Measurements from ENCODE around the gene ST8SIA1.

The ST8SIA1 gene

DNA sequence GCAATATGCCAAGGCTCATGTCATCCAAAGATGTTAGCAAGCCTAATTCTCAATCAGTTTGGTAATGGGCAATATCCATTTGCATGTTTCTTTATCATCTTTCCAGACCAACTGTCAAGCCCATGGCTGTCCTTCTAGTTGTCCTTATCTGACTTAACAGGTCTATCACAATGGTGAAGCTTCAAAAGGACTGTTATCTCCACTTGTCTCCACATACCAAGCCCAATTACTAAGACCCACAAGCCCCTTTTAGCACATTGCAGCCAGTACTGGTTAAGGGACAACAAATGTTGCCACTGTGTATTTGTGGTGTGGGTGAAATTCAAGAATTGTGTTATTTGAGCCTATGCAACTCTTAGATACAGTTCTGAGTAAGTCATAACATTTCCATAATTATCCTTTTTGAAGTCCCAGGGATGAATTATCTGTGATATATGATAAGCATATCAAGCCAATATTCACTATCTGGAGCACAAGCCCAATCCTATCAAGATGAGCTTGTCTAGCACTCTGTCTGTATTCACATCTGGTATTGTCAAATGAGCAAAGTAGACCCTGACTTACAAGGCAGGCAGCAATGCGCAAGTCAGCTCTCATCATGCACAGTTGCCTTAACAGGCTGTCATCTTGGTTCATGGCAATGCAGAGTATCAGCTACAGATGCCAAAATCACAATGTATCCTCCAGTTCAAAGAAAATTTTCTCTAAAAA is 19.3 kb upstream of the ST8SIA1 start:
- Histone ChIP-seq H3K36me3 (ENCODE audit: control insufficient read depth in 2 of 2, insufficient read depth in 1 of 2, low read length in 2 of 2) (no peaks in the 10 kb centered on the region), H3K4me3 (ENCODE audit: low read depth, low read length) (no peak overlapping the region), H3K9me3 (ENCODE audit: control insufficient read depth, insufficient read depth, low read depth, low read length) (no peaks in the 10 kb centered on the region), H3K27ac (ENCODE audit: extremely low read depth, low read depth, low read length) (no peak overlapping the region), H3K4me1 (ENCODE audit: control insufficient read depth, insufficient read depth, low read length) (no peaks in the 10 kb centered on the region)
- CTCF ChIA-PET, result no interaction called here
- TF ChIP-seq ZNF610 (tag by site-specific recombination; IDR thresholded peaks at IDR 0.05; ENCODE audit: borderline replicate concordance), result no peak
- TF ChIP-seq ZXDB (tag by site-specific recombination; IDR thresholded peaks at IDR 0.05), result no peak
- no peak for TF ChIP-seq CTCF (tag by site-specific recombination; IDR thresholded peaks at IDR 0.05)
- TF ChIP-seq GLIS1 (tag by site-specific recombination; IDR thresholded peaks at IDR 0.05), result no peak
- no peak for TF ChIP-seq KLF17 (tag by site-specific recombination; IDR thresholded peaks at IDR 0.05)
- no peak for TF ChIP-seq OVOL3 (tag by site-specific recombination; IDR thresholded peaks at IDR 0.05)
- TF ChIP-seq, protein P1, sequence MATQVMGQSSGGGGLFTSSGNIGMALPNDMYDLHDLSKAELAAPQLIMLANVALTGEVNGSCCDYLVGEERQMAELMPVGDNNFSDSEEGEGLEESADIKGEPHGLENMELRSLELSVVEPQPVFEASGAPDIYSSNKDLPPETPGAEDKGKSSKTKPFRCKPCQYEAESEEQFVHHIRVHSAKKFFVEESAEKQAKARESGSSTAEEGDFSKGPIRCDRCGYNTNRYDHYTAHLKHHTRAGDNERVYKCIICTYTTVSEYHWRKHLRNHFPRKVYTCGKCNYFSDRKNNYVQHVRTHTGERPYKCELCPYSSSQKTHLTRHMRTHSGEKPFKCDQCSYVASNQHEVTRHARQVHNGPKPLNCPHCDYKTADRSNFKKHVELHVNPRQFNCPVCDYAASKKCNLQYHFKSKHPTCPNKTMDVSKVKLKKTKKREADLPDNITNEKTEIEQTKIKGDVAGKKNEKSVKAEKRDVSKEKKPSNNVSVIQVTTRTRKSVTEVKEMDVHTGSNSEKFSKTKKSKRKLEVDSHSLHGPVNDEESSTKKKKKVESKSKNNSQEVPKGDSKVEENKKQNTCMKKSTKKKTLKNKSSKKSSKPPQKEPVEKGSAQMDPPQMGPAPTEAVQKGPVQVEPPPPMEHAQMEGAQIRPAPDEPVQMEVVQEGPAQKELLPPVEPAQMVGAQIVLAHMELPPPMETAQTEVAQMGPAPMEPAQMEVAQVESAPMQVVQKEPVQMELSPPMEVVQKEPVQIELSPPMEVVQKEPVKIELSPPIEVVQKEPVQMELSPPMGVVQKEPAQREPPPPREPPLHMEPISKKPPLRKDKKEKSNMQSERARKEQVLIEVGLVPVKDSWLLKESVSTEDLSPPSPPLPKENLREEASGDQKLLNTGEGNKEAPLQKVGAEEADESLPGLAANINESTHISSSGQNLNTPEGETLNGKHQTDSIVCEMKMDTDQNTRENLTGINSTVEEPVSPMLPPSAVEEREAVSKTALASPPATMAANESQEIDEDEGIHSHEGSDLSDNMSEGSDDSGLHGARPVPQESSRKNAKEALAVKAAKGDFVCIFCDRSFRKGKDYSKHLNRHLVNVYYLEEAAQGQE (tag by site-specific recombination; IDR thresholded peaks at IDR 0.05), result no peak
- TF ChIP-seq ZSCAN16 (tag by site-specific recombination; IDR thresholded peaks at IDR 0.05), result no peak
- TF ChIP-seq MYNN (tag by site-specific recombination; IDR thresholded peaks at IDR 0.05; ENCODE audit: borderline replicate concordance), result no peak
- no peak for TF ChIP-seq ZNF19 (tag by site-specific recombination; IDR thresholded peaks at IDR 0.05; ENCODE audit: low read depth)
- TF ChIP-seq ZNF660 (tag by site-specific recombination; IDR thresholded peaks at IDR 0.05), result no peak
- no peak for TF ChIP-seq ZNF600 (tag by site-specific recombination; IDR thresholded peaks at IDR 0.05)
- TF ChIP-seq KLF10 (tag by site-specific recombination; IDR thresholded peaks at IDR 0.05), result no peak
- TF ChIP-seq ZNF398 (tag by site-specific recombination; IDR thresholded peaks at IDR 0.05), result no peak
- TF ChIP-seq ZNF184 (tag by site-specific recombination; IDR thresholded peaks at IDR 0.05), result no peak
- no peak for TF ChIP-seq ZNF48 (tag by site-specific recombination; IDR thresholded peaks at IDR 0.05)
- TF ChIP-seq ZNF768 (tag by site-specific recombination; IDR thresholded peaks at IDR 0.05), result no peak
- POLR2A ChIA-PET, result no interaction called here

DNA sequence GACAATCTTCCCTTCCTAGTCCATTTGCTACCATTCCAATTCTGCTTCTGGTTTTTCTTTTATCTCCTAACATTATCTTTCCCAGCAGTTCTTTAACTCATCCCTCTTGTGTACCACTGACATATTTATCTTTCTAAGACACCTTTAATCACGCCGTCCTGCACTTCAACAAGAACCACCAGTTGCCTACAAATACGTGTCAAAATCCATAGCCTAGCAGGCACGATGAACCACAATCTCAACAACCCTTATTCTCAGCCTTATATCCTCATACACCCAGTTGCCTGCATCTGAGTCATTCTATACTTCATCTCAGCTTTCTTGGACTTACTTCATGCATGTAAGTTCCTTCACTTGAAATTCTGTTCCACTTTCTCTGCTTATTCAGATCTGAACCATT is 16.4 kb upstream of the ST8SIA1 start:
- Histone ChIP-seq H3K27ac (ENCODE audit: extremely low read depth, low read depth, low read length) (no peak overlapping the region), H3K9me3 (ENCODE audit: control insufficient read depth, insufficient read depth, low read depth, low read length) (no peaks in the 10 kb centered on the region), H3K36me3 (ENCODE audit: control insufficient read depth in 2 of 2, insufficient read depth in 1 of 2, low read length in 2 of 2) (no peaks in the 10 kb centered on the region), H3K4me1 (ENCODE audit: control insufficient read depth, insufficient read depth, low read length) (no peaks in the 10 kb centered on the region), H3K4me3 (ENCODE audit: low read depth, low read length) (no peak overlapping the region)
- ChIA-PET POLR2A (no interaction called here), CTCF (no interaction called here)
- TF ChIP-seq SP3 (tag by site-specific recombination; IDR thresholded peaks at IDR 0.05), result no peak
- no peak for TF ChIP-seq ZNF600 (tag by site-specific recombination; IDR thresholded peaks at IDR 0.05)
- TF ChIP-seq ZNF571 (tag by site-specific recombination; IDR thresholded peaks at IDR 0.05), result no peak
- no peak for TF ChIP-seq ZNF777 (tag by site-specific recombination; IDR thresholded peaks at IDR 0.05; ENCODE audit: borderline replicate concordance)
- no peak for TF ChIP-seq ZNF585B (tag by site-specific recombination; IDR thresholded peaks at IDR 0.05)
- TF ChIP-seq ZNF707 (tag by site-specific recombination; IDR thresholded peaks at IDR 0.05), result no peak
- no peak for TF ChIP-seq ZNF114 (tag by site-specific recombination; IDR thresholded peaks at IDR 0.05)
- no peak for TF ChIP-seq HOXD13 (CRISPR knock-in tag; IDR thresholded peaks at IDR 0.05; ENCODE audit: borderline replicate concordance)
- TF ChIP-seq, protein P2, sequence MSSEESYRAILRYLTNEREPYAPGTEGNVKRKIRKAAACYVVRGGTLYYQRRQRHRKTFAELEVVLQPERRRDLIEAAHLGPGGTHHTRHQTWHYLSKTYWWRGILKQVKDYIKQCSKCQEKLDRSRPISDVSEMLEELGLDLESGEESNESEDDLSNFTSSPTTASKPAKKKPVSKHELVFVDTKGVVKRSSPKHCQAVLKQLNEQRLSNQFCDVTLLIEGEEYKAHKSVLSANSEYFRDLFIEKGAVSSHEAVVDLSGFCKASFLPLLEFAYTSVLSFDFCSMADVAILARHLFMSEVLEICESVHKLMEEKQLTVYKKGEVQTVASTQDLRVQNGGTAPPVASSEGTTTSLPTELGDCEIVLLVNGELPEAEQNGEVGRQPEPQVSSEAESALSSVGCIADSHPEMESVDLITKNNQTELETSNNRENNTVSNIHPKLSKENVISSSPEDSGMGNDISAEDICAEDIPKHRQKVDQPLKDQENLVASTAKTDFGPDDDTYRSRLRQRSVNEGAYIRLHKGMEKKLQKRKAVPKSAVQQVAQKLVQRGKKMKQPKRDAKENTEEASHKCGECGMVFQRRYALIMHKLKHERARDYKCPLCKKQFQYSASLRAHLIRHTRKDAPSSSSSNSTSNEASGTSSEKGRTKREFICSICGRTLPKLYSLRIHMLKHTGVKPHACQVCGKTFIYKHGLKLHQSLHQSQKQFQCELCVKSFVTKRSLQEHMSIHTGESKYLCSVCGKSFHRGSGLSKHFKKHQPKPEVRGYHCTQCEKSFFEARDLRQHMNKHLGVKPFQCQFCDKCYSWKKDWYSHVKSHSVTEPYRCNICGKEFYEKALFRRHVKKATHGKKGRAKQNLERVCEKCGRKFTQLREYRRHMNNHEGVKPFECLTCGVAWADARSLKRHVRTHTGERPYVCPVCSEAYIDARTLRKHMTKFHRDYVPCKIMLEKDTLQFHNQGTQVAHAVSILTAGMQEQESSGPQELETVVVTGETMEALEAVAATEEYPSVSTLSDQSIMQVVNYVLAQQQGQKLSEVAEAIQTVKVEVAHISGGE (tag by site-specific recombination; conservative IDR thresholded peaks at IDR 0.05; ENCODE audit: low read depth), result no peak
